ENCODE results near the gene PEAK3.

PEAK3 gene

GRCh38 chr19:2315121-2315817, 33.3 kb upstream of the PEAK3 start:
- DNase-seq, result no peak

DNA sequence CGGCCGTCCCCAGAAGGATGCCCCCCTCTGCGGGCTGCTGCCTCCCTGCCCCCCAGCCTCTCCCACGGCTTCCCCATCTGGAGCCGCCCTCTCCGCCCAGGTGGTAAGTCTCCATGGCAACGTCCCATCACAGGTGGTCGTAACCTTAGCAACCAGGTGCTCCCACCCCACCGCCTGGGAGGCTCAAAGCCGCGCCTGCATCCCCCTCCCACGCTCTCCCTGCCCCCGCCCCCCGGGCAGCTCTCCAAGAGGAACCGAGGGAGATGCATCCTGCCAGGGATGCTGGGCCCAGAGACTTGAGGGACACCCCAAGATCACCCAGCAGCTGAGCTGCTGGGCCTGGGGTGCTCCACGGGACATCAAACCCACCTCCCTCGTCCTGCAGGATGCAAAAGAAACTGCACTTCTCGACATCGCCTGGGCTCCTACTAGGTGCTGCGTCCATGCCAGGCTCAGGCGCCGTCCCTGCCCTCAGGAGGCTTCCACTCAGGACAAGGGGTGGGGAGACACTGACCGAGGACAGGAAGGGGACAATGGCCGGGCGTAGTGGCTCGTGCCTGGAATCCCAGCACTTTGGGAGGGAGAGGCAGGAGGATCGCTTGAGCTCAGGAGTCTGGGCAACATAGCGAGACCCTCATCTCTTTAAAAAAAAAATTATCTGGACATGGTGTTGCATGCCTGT, 31.0 kb upstream of the PEAK3 start:
- no peak for DNase-seq

- no peak for DNase-seq
Measured at GRCh38 chr19:2311093-2311492, 29.1 kb upstream of the PEAK3 start.

- no peak for DNase-seq
Measured at GRCh38 chr19:2309734-2310362, 27.9 kb upstream of the PEAK3 start.

DNA sequence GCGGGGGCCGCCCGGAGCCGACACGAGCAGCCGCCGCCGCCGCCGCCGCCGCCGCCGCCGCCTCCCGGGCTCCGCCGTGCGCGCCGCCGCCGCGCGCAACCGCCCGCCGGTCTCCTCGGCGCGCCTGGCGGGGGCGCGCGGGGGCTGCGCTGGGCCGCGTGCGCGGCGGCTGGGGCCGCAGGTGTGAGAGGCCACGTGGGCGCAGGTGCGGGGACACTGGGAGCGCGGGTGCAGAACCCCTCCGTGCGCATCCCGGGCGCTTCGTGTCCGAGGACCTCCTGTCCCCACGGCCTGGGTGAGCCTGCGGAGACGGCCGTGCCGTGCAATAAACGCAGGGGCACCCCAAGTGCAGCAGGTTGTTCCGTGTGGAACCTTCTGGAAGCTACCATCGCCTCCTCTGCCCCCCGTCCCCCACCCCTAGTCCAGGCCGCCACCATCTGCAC, 26.2 kb upstream of the PEAK3 start, which contains the start of gene LINGO3:
LINGO3 (minus strand) TSS at position 41 of the 443 bp plus-strand sequence. CDS start 16,378 bp downstream, outside the sequence.
- DNase-seq, result peak; percentile 6

DNA sequence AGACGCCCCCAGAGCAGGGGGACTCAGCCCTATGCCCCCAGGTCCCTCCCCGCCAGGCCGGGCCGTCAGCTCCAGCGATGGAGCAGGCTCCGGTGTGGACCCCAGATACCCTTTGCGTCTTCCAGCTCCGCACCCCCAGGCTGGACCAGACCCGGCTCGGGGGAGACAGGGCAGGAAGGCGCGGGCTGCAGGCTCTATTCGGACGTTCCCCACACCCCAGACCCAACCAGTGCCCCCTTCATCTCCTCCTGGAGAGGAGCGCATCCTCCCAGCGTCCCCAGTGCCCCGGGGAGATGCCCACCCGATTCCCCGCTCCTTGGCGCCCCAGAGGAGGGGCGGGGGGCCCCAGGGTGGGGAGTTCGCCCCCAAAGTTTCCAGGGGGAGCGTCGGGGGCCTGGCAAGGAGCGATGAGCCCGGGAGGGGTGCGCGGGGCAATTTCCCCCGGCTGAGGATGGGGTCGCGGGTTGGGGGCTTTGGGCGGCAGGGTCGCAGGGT, 25.6 kb upstream of the PEAK3 start:
- DNase-seq, result no peak

DNA sequence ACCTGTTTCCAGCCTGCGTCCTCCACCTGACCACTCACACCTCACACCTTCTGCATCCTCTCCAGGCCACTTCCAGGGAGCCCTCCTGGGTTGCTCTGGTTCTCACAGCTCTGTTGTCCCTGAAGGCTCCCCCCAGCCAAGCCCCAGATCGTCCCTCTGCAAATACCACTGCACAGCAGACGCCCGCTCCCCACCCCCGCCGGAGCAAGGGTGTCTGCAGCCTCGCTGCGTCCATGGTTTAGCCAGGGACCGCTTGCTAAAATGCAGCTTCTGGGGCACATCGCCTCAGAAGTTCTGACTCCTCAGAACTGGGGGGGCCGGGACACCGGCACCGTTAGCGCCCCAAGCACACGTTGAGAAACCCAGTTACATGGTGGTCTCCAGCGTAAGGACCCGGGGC, 25.0 kb upstream of the PEAK3 start:
- no peak for DNase-seq

GRCh38 chr19:2306281-2306806, 24.4 kb upstream of the PEAK3 start:
- no peak for DNase-seq

DNA sequence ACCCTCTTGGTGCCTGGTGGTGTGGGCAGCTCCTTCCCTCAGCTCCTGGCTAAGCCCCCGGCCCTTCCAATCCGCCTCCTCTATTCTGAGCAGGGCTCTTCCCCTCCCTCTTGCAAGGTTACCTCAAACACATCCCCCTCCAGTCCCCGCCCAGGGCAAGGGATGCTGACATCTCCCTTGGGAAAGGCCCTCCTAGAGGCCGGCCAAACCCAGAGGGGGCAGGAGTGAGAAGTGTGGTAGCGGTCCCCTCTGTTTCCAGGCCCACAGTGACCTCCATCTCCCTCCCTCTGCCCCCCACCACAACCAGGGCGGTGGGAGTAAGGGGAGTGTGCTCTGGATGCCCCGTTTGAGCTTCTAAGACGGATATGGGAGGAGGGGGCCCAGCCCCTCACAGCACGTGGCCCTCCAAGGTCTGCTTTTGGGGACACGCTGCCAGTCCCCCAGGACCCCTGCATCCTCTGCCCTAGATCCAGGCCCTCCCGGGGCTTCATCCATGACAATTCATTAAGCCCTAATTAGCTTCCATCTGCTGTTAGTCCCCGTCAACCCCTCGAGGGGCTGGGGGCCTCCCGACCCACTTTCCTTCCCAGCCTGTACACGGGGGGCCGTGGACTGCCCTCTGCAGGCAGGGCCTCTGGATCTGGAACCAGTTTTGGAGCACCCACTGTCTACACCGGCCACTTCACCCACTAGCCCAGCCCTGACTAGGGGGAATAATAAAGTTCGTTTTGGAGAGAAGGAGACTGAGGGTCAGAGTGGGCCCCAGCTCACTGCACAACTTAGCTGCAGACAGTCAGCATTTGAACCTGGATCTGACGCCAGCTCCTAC, 23.7 kb upstream of the PEAK3 start:
- DNase-seq, result no peak

- DNase-seq, result no peak
Measured at GRCh38 chr19:2303211-2303798, 21.3 kb upstream of the PEAK3 start.

GRCh38 chr19:2302319-2303210, 20.6 kb upstream of the PEAK3 start:
- no peak for DNase-seq

DNA sequence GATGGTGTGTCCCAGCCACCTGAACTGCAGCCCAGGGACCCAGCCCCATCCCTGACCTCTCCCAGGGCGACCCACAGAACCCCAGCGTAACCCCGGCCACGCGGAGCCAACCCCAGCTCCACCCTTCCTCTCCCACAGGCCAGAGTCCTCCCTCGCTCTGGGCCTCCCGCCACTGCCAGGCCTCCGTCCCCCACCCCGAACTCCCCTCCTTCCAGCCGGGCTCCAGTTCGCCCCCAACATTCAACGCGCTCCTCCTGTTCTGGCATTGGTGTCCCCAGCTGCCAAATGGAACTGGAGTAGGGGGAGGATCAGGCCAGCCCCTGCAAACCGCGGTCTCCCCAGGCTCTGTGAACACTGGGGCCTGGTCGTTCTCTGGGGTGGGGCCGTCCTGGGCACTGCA, 18.6 kb upstream of the PEAK3 start:
- DNase-seq, result no peak

GRCh38 chr19:2296141-2296540, 14.2 kb upstream of the PEAK3 start:
- DNase-seq, result no peak

DNA sequence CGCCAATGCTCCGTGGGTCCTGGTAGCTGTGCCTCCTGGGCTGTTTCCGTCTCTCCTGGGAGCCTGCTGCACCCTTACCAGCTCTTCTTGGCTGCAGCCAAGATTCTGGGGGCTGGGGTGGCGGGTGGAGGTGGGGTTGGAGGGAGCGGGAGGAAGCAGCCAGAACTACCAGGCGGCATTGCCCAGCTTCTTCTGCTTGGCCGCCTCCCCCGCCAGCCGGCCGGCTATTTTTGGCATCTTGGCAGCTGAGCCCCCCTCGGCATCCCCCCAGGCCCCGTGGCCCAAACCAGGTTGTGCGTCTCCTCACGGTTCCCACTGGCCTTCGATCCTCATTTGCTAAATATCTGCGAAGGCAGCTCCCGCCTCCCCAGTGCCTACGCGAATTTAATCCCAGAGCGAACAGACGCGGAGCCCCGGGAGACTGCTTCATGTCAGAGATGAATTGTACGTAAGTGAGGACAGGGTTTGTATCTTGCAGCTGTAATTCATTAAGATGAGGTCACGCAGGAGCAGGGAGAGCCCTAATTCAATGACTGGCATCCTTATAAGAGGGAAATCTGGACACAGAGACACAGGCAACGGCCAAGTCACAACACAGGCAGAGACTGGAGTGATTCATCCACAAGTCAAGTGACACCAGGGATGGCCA, 12.8 kb upstream of the PEAK3 start:
- DNase-seq, result no peak

DNA sequence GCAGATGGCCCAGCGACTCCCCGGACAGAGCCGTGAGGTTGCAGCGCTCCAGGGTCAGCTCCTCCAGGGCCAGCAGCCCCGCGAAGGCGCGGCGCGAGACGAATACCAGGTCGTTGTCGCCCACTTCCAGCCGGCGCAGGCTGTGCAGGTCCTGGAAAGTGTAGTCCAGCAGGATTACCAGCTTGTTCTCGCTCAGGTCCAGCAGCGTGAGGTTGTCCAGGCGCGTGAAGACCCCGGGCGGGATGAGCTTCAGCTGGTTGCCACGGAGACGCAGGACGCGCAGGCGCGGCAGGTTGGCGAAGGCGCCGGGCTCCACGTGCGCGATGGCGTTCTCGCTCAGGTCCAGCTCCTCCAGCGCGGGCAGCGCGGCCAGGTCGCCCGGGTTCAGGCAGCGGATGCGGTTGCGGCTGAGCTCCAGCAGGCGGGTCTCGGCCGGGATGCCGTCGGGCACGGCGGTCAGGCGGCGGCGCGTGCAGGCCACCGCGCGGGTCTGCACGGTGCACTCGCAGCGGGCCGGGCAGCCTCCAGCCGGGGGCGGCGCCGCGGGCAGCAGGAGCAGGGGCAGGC, 9.3 kb upstream of the PEAK3 start:
- DNase-seq, result no peak

- DNase-seq, result no peak
Measured at GRCh38 chr19:2290441-2291184, 8.6 kb upstream of the PEAK3 start.

- no peak for DNase-seq
Measured at GRCh38 chr19:2289714-2290435, 7.9 kb upstream of the PEAK3 start.

- DNase-seq, result no peak
Measured at GRCh38 chr19:2288818-2289713, 7.1 kb upstream of the PEAK3 start.

Data from NCI-H774 (cell line).